NCI-H748 (cell line): ENCODE results near the gene CYP11A1.
"Not testable (repeated sequence)": the region's sequence is repeated elsewhere in the genome, so short reads cannot be mapped to it uniquely, and the experiment has no call there.

Experiments used
- DNase-seq: peaks from one replicate; lab custom pipeline; 2025; ENCODE audit not compliant: unreplicated experiment; lab: John Stamatoyannopoulos, UW

Gene CYP11A1

GRCh38 chr15:74400915-74401757 lies 33.7 kb upstream of the CYP11A1 start:
- DNase-seq: no peak

DNA sequence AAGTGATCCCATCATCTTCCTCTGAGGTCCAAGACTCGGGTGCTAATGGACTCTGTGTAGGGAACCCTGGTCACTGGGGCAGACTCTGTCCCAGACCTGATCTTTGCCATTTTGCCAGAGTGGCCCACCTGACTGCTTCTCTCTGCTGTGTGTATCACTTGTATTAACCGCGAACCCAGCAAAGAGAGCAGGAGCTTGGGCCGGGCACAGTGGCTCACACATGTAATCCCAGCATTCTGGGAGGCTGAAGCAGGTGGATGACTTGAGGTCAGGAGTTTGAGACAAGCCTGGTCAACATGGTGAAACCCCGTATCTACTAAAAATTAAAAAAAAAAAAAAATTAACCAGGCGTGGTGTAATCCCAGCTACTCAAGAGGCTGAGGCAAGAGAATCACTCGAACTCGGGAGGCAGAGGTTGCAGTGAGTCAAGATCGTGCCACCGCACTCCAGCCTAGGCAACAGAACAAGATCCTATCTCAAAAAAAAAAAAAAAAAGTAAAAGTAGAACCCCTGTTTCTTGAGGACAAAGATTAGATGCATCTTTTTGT lies 32.9 kb upstream of the CYP11A1 start:
- no peak for DNase-seq

DNA sequence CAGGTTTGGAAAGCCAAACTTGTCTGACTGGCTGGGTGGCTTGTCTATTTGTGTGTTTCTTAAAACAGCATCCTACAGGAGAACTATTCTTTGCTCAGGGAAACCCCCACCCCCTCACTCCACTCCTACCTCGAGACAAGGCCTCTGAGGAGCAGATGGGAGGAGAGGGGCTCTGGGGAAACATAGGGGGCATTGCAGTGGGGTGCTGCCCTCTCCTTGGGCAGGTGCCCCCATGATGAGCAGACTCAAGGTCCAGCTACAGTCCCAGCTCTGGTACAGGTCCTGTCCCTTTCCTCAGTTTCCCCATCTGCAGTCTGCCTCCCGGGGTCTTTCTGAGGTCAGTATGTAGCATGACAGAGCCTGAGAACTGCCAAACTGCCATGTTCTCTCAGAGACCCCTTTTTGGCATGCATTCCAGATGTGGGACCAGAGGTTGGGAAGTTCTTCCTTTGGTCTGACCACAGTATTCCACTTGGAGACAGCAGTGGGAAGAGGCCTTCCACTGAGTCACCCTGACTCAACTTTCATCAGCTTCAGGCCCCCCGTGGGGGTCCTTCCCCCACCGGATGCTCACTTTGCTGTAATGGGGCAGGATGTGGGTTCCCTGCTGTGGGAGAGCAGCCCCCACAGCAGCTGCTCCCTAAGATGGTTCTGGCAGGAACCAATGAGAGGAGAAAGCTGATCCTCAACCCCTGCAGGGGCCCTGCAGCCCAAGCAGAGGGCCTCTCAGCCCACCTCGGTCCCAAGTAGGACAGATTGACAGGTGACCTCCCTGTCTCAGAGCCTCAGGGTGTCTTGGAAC lies 32.3 kb upstream of the CYP11A1 start:
- DNase-seq: no peak

GRCh38 chr15:74399100-74399499 lies 31.7 kb upstream of the CYP11A1 start:
- DNase-seq: no peak

DNA sequence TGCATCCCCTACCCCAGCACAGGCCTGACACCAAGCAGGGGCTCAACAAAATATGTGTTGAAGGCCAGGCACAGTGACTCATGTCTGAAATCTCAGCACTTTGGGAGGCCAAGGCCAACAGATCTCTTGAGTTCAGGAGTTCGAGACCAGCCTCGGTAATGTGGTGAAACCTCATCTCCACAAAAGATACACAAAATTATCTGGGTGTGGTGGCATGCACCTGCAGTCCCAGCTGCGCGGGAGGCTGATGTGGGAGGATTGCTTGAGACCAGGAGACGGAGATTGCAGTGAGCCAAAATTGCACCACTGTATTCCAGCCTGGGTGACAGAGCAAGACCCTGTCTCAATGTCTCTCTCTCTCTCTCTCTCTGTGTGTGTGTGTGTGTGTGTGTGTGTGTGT lies 30.7 kb upstream of the CYP11A1 start:
- DNase-seq: no peak

DNA sequence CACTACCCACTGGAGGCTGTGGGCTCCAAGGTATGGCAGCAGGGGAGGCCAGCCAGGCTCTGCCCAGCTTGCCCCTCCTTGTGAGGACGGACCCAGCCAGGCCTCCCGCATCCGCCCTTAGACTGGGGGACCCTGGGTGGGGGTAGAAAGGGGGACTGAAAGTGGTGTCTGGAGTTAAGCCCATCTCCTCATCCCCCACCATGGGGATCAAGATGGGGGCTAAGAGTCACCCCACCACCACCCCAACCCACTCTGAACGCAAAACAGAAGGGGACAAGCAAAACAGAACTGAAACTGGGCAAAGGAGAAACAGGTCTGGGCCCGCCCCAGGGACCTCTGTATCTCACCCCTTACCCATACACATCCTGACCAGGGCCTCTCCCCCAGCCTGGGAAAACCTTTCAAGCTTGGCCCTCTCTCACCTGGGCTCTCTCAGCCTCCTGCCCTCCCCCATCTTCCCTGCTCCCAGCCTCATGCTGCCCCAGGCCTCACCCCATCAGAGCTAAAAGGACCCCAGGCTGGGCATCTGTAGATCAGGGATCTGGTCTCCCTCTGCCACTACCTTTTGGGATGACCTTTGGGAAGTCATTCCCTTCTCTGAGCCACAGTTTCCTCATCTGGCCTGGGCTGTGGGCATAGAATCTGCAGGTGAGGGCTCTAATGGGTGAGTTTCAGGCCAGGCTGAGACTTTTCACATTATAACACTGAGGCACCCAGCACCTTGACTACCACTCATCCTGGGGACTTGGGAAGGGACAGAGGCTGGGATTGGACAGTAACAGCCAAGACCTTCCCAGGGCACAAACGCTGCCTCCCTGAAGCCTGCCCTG lies 30.0 kb upstream of the CYP11A1 start:
- DNase-seq: no peak

GRCh38 chr15:74396445-74397238 lies 29.2 kb upstream of the CYP11A1 start:
- no peak for DNase-seq

GRCh38 chr15:74396146-74396438 lies 28.6 kb upstream of the CYP11A1 start:
- no peak for DNase-seq

DNA sequence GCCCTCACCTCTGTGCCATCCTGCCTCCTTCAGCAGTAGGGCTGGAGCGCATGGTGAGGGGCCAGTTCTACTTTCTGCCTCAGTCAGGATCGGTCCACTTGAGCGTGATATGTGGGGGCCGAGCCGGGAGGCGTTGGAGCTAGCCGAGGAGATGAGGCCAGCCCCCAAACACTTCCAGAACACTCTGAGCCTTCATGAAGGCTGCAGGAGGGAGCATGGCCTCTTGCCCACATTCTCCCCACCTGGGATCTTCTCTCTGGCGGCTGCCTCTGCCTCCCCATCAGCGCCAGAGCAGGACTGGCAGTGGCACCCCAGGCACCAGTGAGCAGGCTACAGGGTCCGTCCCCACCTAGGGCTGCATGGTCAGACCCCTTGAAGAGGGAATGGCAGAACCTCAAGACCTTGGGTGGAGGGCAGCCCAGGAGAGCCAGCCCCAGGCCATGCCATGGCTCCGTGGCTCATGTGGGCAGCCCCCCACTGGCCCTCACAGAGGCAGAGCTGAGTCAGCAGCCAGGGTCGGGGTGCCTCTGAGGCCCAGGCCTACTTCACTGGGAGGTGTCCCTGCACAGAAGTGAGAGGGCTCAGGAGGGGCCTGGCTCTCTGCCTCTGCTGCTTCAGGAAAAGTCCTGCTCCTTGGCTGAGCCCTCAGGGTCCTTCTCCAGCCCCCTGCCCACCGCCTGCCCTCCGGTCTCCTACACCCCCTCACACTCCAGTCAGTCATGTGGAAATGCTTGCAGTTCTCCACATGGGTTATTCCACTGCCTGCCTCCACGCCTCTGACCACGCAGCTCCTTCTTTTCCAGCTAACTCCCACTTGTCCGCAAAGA lies 28.1 kb upstream of the CYP11A1 start:
- DNase-seq: no peak

- DNase-seq: no peak
Observed at GRCh38 chr15:74394090-74394846, 26.8 kb upstream of the CYP11A1 start.

GRCh38 chr15:74393423-74393822 lies 26.0 kb upstream of the CYP11A1 start:
- no peak for DNase-seq

DNA sequence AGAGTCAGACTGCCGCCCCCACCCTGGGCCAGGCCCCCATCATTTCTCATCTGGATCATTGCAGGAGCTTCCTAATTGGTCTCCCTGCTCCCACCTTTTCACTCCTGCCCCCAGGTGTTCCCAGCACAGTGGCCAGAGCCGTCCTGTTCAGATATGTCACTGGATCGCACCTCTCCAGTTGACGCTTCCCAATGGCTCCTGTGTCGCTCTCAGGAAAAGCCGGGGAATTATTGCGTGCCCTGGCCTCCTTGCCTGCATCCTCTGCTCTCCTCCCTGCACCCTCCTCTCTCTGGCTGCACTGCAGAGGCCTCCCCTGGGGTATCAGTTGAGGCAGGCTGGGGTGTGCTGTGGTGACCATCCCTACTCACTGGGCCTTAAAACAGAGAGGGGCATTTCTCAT lies 25.5 kb upstream of the CYP11A1 start:
- DNase-seq: no peak

DNA sequence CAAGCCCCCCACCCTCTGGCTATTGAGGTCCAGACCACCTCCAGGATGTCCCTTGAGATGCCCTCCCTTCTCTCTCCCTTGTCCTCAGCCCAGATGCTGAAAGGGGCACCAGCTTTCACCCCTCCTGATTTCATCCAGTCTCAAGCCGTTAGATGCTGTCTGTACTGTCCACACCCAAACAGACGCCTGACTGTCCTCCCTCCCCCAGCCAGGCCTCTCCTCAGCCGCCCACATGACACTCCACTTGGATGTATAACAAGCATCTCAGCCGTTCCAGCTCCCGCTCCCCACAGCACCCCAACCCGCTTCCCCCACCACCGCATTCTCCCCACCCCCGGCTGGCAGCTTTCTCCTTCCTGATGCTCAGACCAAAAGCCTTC lies 25.0 kb upstream of the CYP11A1 start:
- DNase-seq: no peak

GRCh38 chr15:74391582-74392450 lies 24.4 kb upstream of the CYP11A1 start:
- DNase-seq: no peak

GRCh38 chr15:74390647-74391288 lies 23.3 kb upstream of the CYP11A1 start:
- DNase-seq: no peak

GRCh38 chr15:74390049-74390646 lies 22.7 kb upstream of the CYP11A1 start:
- DNase-seq: not testable (repeated sequence)
